Fibroblast of lung (primary cell): ENCODE measurements around the gene FBLN1.

Source experiments
- CTCF ChIP-seq, 2 donors: IDR thresholded peaks in 1 of 2; conservative IDR thresholded peaks in 1 of 2; 1 replicate in 1 of 2; 2 replicates in 1 of 2; pipeline ENCODE4 v1.5.1; 2011 to 2012; ENCODE audit warnings: low read length in 2 of 2, control low read depth in 1 of 2, inconsistent platforms in 1 of 2, low read depth in 1 of 2, mild to moderate bottlenecking in 1 of 2
- EZH2 ChIP-seq: IDR thresholded peaks from 2 replicates; pipeline ENCODE4 v1.5.1; 2012; ENCODE audit warnings: low read length, control low read depth, mild to moderate bottlenecking; ENCODE audit errors: missing control alignments

- TF ChIP-seq CTCF (conservative IDR thresholded peaks at IDR 0.05 in 1 of 2, IDR thresholded peaks at IDR 0.05 in 1 of 2; ENCODE audit: low read depth in 1 of 2, low read length in 2 of 2) = no peak
- no peak for TF ChIP-seq EZH2
Measured at GRCh38 chr22:45638197-45638596, 135.5 kb downstream of the FBLN1 start.
